HepG2 (cell line): ENCODE data around the gene CHKB. TPM values are rescaled to one million over a fixed set of nuclear protein-coding genes. Genes with fewer than 3 reads are reported as not detected.

ENCODE experiments used
- ATM ChIP-seq: fragments of 450-650 bp; IDR thresholded peaks from 2 replicates; pipeline ENCODE4 v1.7.1; 2017; ENCODE audit warnings: mild to moderate bottlenecking, borderline replicate concordance
- DZIP1 ChIP-seq: sonication (generic); formaldehyde crosslinking; IDR thresholded peaks from 2 replicates; pipeline ENCODE4 v1.5.0; 2020; ENCODE audit warnings: mild to moderate bottlenecking, missing genetic modification reagents
- HNF4A ChIP-seq: sonication (generic); formaldehyde crosslinking; IDR thresholded peaks from 2 replicates; pipeline ENCODE4 v1.4.0; 2020; ENCODE audit warnings: missing genetic modification reagents
- KAT8 ChIP-seq: IDR thresholded peaks from 2 replicates; pipeline ENCODE4 v1.6.1; 2016; ENCODE audit warnings: missing genetic modification reagents, missing compliant biosample characterization
- PCBP1 ChIP-seq: fragments of 200-400 bp; formaldehyde crosslinking; IDR thresholded peaks from 2 replicates; pipeline ENCODE4 v1.6.1; 2017; ENCODE audit warnings: mild to moderate bottlenecking, low read depth, low read length, borderline replicate concordance
- PITX1 ChIP-seq: sonication (generic); formaldehyde crosslinking; IDR thresholded peaks from 2 replicates; pipeline ENCODE4 v1.5.1; 2020; ENCODE audit warnings: mild to moderate bottlenecking, missing genetic modification reagents
- REL ChIP-seq: sonication (generic); formaldehyde crosslinking; conservative IDR thresholded peaks from 2 replicates; pipeline ENCODE4 v1.8.0; 2022; ENCODE audit warnings: mild to moderate bottlenecking, missing genetic modification reagents, moderate library complexity
- SIX1 ChIP-seq: sonication (generic); formaldehyde crosslinking; IDR thresholded peaks from 2 replicates; pipeline ENCODE4 v1.4.0; 2020; ENCODE audit warnings: missing genetic modification reagents, borderline replicate concordance
- SIX4 ChIP-seq: sonication (generic); formaldehyde crosslinking; IDR thresholded peaks from 2 replicates; pipeline ENCODE4 v1.4.0; 2020; ENCODE audit warnings: missing genetic modification reagents
- SPEN ChIP-seq: sonication (generic); formaldehyde crosslinking; IDR thresholded peaks from 2 replicates; pipeline ENCODE4 v1.5.1; 2020; ENCODE audit warnings: low read depth, mild to moderate bottlenecking, missing genetic modification reagents
- ZNF143 ChIP-seq: sonication (generic); formaldehyde crosslinking; IDR thresholded peaks from 2 replicates; pipeline ENCODE4 v1.4.0; 2020; ENCODE audit warnings: missing genetic modification reagents
- ZNF431 ChIP-seq: sonication (generic); formaldehyde crosslinking; IDR thresholded peaks from 2 replicates; pipeline ENCODE4 v1.9.0; 2022; ENCODE audit warnings: missing genetic modification reagents, low read depth, mild to moderate bottlenecking, borderline replicate concordance
- ZNF570 ChIP-seq: sonication (generic); formaldehyde crosslinking; IDR thresholded peaks from 2 replicates; pipeline ENCODE4 v1.4.0; 2020; ENCODE audit warnings: mild to moderate bottlenecking, missing genetic modification reagents, borderline replicate concordance
- ZNF687 ChIP-seq: sonication (generic); formaldehyde crosslinking; IDR thresholded peaks from 2 replicates; pipeline ENCODE4 v1.5.1; 2020; ENCODE audit warnings: mild to moderate bottlenecking, missing genetic modification reagents, moderate library complexity
- ZNF776 ChIP-seq: sonication (generic); formaldehyde crosslinking; IDR thresholded peaks from 2 replicates; pipeline ENCODE4 v1.4.0; 2020; ENCODE audit warnings: mild to moderate bottlenecking, missing genetic modification reagents
- polyA plus RNA-seq, 8 experiments: library from polyadenylated mRNA; depleted of rRNA in 3 of 8; stranded (reverse) in 7 of 8; unstranded in 1 of 8; fragments of >200 nt; fragmentation: Illumina TruSeq in 4 of 8; extraction: Trizol in 4 of 8; gene quantifications; 2 replicates each; pipeline versions ENCODE4 v1.2.1 to v1.2.3, GENCODE V29; 2011 to 2016; ENCODE audit warnings: low read depth in 4 of 8, missing spikeins in 1 of 8, mixed read lengths in 1 of 8; ENCODE audit not compliant: insufficient read depth in 1 of 8
- total RNA-seq, 5 experiments: library from RNA; depleted of rRNA; stranded (reverse); fragments of >200 nt; fragmentation: Illumina TruSeq; extraction: Trizol; gene quantifications; 2 replicates each; pipeline ENCODE4 v1.2.3, GENCODE V29; 2016; ENCODE audit warnings: low read depth in 1 of 5
- TF ChIP-seq, protein P1 (sequence below): sonication (generic); formaldehyde crosslinking; IDR thresholded peaks from 2 replicates; pipeline ENCODE4 v1.5.1; 2020; ENCODE audit warnings: mild to moderate bottlenecking, missing genetic modification reagents
- TF ChIP-seq, protein P2 (sequence below): sonication (generic); formaldehyde crosslinking; IDR thresholded peaks from 2 replicates; pipeline ENCODE4 v1.5.1; 2020; ENCODE audit warnings: missing genetic modification reagents, mild to moderate bottlenecking, borderline replicate concordance

The CHKB gene
- total and polyA plus RNA-seq, 2 of the 13 experiments (the other 11 are each of a cell fraction or from before 2014, with no cell fraction given): 24.5 to 42.7 TPM

- TF ChIP-seq SPEN (CRISPR knock-in tag) (peak; percentile 20; the same call in 1 of the 2 replicates), KAT8 (CRISPR knock-in tag) (0 out of 2 replicates have a peak, but pooled peaks have one; percentile 10), ATM (no peak), ZNF687 (peak; percentile 50), HNF4A (no peak), PITX1 (CRISPR knock-in tag) (0 out of 2 replicates have a peak, but pooled peaks have one; percentile 43), ZNF776 (CRISPR knock-in tag) (0 out of 2 replicates have a peak, but pooled peaks have one; percentile 30), ZNF431 (CRISPR knock-in tag) (no peak), SIX4 (CRISPR knock-in tag) (no peak), ZNF570 (CRISPR knock-in tag) (no peak), DZIP1 (CRISPR knock-in tag) (no peak), REL (CRISPR knock-in tag) (no peak), SIX1 (CRISPR knock-in tag) (no peak), ZNF143 (CRISPR knock-in tag) (0 out of 2 replicates have a peak, but pooled peaks have one; percentile 13), PCBP1 (no peak)
- TF ChIP-seq, protein P1, sequence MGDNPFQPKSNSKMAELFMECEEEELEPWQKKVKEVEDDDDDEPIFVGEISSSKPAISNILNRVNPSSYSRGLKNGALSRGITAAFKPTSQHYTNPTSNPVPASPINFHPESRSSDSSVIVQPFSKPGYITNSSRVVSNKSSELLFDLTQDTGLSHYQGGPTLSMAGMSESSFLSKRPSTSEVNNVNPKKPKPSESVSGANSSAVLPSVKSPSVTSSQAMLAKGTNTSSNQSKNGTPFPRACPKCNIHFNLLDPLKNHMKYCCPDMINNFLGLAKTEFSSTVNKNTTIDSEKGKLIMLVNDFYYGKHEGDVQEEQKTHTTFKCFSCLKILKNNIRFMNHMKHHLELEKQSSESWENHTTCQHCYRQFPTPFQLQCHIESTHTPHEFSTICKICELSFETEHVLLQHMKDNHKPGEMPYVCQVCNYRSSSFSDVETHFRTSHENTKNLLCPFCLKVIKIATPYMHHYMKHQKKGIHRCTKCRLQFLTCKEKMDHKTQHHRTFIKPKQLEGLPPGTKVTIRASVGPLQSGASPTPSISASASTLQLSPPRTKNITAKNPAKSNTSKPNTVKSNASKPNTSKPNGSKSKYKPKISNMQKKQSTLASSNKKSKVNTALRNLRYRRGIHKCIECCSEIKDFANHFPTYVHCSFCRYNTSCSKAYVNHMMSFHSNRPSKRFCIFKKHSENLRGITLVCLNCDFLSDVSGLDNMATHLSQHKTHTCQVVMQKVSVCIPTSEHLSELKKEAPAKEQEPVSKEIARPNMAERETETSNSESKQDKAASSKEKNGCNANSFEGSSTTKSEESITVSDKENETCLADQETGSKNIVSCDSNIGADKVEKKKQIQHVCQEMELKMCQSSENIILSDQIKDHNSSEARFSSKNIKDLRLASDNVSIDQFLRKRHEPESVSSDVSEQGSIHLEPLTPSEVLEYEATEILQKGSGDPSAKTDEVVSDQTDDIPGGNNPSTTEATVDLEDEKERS (CRISPR knock-in tag): 0 out of 2 replicates have a peak, but pooled peaks have one; percentile 23
- TF ChIP-seq, protein P2, sequence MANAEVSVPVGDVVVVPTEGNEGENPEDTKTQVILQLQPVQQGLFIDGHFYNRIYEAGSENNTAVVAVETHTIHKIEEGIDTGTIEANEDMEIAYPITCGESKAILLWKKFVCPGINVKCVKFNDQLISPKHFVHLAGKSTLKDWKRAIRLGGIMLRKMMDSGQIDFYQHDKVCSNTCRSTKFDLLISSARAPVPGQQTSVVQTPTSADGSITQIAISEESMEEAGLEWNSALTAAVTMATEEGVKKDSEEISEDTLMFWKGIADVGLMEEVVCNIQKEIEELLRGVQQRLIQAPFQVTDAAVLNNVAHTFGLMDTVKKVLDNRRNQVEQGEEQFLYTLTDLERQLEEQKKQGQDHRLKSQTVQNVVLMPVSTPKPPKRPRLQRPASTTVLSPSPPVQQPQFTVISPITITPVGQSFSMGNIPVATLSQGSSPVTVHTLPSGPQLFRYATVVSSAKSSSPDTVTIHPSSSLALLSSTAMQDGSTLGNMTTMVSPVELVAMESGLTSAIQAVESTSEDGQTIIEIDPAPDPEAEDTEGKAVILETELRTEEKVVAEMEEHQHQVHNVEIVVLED: 0 out of 2 replicates have a peak, but pooled peaks have one; percentile 2
Measured at GRCh38 chr22:50620593-50621355, 38.1 kb upstream of the CHKB start (continued).
